Measurements from ENCODE around the gene PHOSPHO1.

- TF ChIP-seq CTCF (IDR thresholded peaks at IDR 0.05; ENCODE audit: insufficient read depth, low read length) (no peak), POLR2AphosphoS5 (IDR thresholded peaks at IDR 0.05; ENCODE audit: low read depth) (no peak), REST (IDR thresholded peaks at IDR 0.05; ENCODE audit: insufficient replicate concordance, low read depth) (no peak), GABPA (IDR thresholded peaks at IDR 0.05; ENCODE audit: low read depth) (no peak)
These were observed 584 bp downstream of the PHOSPHO1 start for GRCh38 chr17:49229805-49230600.
